ENCODE measurements around the gene BBLN.

BBLN gene

DNA sequence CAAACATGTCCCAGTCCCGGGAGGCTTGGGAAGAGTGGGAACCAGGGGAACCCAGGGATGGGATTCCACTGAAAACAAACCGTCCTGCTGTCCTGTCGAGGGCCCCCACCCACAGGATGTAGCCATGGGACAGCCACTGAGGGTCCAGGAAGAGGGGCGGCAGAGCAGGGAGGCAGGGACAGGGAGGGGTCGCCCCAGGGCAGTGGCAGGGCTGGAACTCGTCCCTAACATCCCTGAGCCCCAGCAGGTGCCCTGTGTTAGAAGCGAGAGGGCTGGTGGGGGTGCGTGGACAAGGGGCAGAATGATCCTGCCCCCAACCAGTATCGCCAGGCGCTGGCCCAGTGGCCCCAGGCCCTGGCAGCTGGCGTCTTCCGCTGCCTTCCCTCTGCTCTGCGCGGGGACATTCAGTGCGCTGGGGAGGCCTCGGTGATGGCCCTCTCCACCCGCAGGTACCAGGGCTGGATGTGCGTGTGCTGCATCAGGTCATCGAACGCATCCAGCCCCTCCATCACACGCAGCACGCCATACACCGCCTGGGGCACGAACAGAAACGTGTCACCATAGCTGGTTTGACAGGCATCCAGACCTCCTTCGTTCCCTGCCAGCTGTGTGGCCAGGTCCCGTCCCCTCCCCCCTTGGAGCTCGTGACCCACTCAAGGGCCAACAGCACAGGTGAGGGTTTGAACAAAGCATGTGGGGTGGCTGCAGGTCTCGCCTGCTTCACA lies 39.2 kb upstream of the BBLN start:
- no peak for TF ChIP-seq CTCF (IDR thresholded peaks at IDR 0.05; ENCODE audit: extremely low read depth, insufficient read depth, missing control alignments)

DNA sequence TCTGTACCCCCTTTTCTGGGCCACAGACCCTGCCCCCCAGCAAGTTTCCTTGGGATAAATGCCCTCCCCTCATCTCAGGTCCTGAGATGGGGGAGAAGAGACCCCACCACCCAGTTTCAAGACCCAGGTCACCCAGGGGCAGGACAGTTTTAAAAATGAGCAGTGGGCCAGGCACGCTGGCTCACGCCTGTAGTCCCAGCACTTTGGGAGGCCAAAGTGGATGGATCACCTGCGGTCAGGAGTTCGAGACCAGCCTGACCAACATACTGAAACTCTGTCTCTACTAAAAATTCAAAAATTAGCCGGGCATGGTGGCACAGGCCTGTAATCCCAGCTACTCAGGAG lies 38.6 kb upstream of the BBLN start:
- in situ Hi-C loops (cut with MboI; ENCODE audit: low pct_unique_long_range_greater_than_20kb, low sequenced_read_pairs, unreplicated experiment): no loop called here
- DNase-seq (ENCODE audit: low spot score): no peak
- no peak for TF ChIP-seq CTCF (IDR thresholded peaks at IDR 0.05; ENCODE audit: extremely low read depth, insufficient read depth, missing control alignments)

More for the DNA sequence above, 39.2 kb upstream of the BBLN start:
- no peak for DNase-seq (ENCODE audit: low spot score)
- in situ Hi-C loops (cut with MboI; ENCODE audit: low pct_unique_long_range_greater_than_20kb, low sequenced_read_pairs, unreplicated experiment): no loop called here

GRCh38 chr9:128121924-128122808 lies 37.9 kb upstream of the BBLN start:
- in situ Hi-C loops (cut with MboI; ENCODE audit: low pct_unique_long_range_greater_than_20kb, low sequenced_read_pairs, unreplicated experiment): no loop called here
- no peak for TF ChIP-seq CTCF (IDR thresholded peaks at IDR 0.05; ENCODE audit: extremely low read depth, insufficient read depth, missing control alignments)
- no peak for DNase-seq (ENCODE audit: low spot score)

GRCh38 chr9:128122809-128123175 lies 37.3 kb upstream of the BBLN start:
- in situ Hi-C loops (cut with MboI; ENCODE audit: low pct_unique_long_range_greater_than_20kb, low sequenced_read_pairs, unreplicated experiment): no loop called here
- TF ChIP-seq CTCF (IDR thresholded peaks at IDR 0.05; ENCODE audit: extremely low read depth, insufficient read depth, missing control alignments): no peak
- no peak for DNase-seq (ENCODE audit: low spot score)

DNA sequence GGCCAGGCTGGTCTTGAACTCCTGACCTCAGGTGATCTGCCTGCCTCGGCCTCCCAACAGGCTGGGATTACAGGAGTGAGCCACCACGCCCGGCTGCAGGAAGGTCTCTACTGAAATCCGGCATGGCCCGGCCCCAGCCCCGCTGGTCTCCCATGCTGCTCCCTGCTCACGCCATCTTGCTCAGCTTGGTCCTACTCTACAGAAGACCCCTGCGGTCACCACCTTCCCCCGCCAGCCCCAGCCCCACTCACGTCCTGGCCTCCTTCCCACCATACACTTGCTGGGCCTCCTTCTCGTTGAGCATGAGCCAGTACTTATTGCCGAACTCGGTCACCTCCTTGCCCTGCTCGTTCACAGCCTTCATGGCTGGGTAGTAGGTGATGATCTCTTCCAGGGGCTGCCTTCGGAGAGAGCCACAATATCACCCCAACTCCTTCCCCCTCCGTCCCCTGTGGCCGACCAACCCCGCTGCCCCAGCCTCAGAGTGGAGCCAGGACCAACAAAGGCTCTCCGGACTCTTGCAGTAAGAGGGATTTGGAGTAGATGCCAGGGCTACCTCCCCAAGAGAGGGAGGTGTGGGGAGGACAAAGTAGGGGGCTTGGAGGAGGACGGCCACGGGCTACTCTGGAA lies 36.5 kb upstream of the BBLN start:
- no peak for TF ChIP-seq CTCF (IDR thresholded peaks at IDR 0.05; ENCODE audit: extremely low read depth, insufficient read depth, missing control alignments)
- DNase-seq (ENCODE audit: low spot score): no peak
- in situ Hi-C loops (cut with MboI; ENCODE audit: low pct_unique_long_range_greater_than_20kb, low sequenced_read_pairs, unreplicated experiment): no loop called here

DNA sequence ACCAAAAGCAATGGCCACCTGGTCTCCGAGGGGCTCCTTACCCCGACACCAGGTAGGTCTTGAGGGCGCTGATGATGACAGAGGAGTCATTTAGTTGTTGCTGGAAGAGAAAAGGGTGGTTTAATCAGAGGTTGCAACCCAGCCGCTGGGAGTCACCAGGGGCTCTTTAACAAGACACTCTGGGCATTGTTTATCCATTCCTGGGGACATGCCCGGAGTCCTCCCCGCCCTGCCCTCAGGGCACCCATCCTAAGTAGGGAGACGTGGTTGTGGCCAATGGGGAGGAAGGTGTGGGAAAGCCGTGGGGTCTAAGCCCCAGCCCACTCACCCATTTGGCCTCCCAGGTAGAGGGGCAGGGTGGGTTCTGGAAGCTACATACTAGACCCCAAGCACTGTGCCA lies 35.6 kb upstream of the BBLN start:
- DNase-seq (ENCODE audit: low spot score): no peak
- in situ Hi-C loops (cut with MboI; ENCODE audit: low pct_unique_long_range_greater_than_20kb, low sequenced_read_pairs, unreplicated experiment): no loop called here
- TF ChIP-seq CTCF (IDR thresholded peaks at IDR 0.05; ENCODE audit: extremely low read depth, insufficient read depth, missing control alignments): no peak

Data from GM13977 (cell line).